Activated T-cell treated with anti-CD3 and anti-CD28 coated beads, Interleukin-2, amount 50 U/mL, for 4 hours (primary cell): ENCODE measurements around the gene ATP8A2. TPM values are rescaled to one million over a fixed set of nuclear protein-coding genes. Genes with fewer than 3 reads are reported as not detected.
"Not testable (repeated sequence)": the region's sequence is repeated elsewhere in the genome, so short reads cannot be mapped to it uniquely, and the experiment has no call there.

ENCODE experiments used
- ATAC-seq, 2 donors: fragments of 200-7000 bp; cut with Tn5 transposase; one replicate each; pipeline ENCODE4 v1.10.0; 2021
- DNase-seq: peaks from one replicate; pipeline ENCODE4 v3.0.0-alpha.2; 2020
- H3K27me3 Mint-ChIP-seq: one replicate; pipeline ENCODE4 v1.8.0; 2021; ENCODE audit warnings: low read depth, mixed read lengths
- H3K36me3 Mint-ChIP-seq: one replicate; pipeline ENCODE4 v1.8.0; 2022; ENCODE audit warnings: mixed read lengths; ENCODE audit not compliant: insufficient read depth
- H3K4me1 Mint-ChIP-seq: one replicate; pipeline ENCODE4 v1.8.0; 2021; ENCODE audit warnings: low read depth, mixed read lengths
- H3K4me3 Mint-ChIP-seq: one replicate; pipeline ENCODE4 v1.8.0; 2021; ENCODE audit warnings: mild to moderate bottlenecking, moderate library complexity, mixed read lengths
- H3K9me3 Mint-ChIP-seq: one replicate; pipeline ENCODE4 v1.8.0; 2021; ENCODE audit warnings: mixed read lengths
- total RNA-seq, 3 donors: library from RNA; stranded (reverse); gene quantifications; one replicate each; pipeline ENCODE4 v1.2.1, GENCODE V29; 2021

The ATP8A2 gene
- total RNA-seq = under 1 TPM; 0.22 to 0.56 (median 0.50) TPM

DNA sequence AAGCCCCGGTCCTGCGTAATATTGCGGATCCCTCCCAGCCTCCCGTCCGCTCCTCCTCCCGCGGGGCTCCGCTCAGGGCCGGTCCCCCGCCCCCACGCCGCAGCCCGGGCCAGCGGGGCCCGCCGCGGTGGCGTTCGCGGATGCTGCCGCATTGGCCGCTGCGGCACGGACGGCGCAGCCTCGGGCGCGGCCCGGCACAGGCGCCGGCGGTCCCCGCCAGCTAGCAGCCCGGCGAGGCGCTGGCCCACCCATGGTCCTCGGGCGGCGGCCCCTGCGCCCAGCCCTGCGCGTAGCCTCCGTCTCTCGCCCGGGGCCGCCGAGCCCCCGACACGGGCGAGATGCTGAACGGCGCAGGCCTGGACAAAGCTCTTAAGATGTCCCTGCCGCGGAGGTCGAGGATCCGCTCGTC is at the start of gene ATP8A2:
Gene ATP8A2 (plus strand): TSS at position 100 of the 409 bp plus-strand sequence. CDS start 239 bp downstream, at position 339.
- H3K9me3 Mint-ChIP-seq = no peaks in the 10 kb centered on the region
- DNase-seq (no peak), ATAC-seq (peak; percentile 44 to 52)
- peaks cover 63% of the 10 kb centered on the region for H3K27me3 Mint-ChIP-seq
- H3K4me3 Mint-ChIP-seq = peak within 1 kb of the TSS; percentile 44
- H3K4me1 Mint-ChIP-seq = peaks cover 6% of the 10 kb centered on the region
- no peaks in the 10 kb centered on the region for H3K36me3 Mint-ChIP-seq

GRCh38 chr13:25324100-25324499 is 47.7 kb upstream of the ATP8A2 start:
- ATAC-seq (no peak), DNase-seq (no peak)
- H3K36me3 Mint-ChIP-seq = peaks cover 25% of the 10 kb centered on the region
- H3K4me3 Mint-ChIP-seq = no peak overlapping the region
- no peaks in the 10 kb centered on the region for H3K4me1 Mint-ChIP-seq
- H3K9me3 Mint-ChIP-seq = no peaks in the 10 kb centered on the region
- H3K27me3 Mint-ChIP-seq = no peaks in the 10 kb centered on the region

DNA sequence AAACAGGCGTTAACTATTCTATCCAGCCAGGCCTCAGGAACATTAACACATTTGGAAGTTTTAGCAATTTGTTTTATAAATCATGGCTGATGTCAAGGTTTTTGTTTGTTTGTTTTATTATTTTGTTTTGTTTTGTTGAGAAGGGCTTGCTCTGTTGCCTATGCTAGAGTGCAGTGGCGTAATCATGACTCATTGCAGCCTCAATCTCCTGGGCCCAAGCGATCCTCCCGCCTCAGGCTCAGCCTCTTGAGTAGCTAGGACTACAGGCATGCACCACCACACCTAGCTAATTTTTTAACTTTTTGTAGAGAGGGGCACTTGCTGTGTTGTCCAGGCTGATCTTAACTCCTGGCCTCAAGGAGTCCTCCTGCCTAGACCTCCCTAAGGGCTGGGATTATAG is 42.1 kb upstream of the ATP8A2 start:
- H3K4me3 Mint-ChIP-seq = no peak overlapping the region
- no peaks in the 10 kb centered on the region for H3K9me3 Mint-ChIP-seq
- DNase-seq (no peak), ATAC-seq (no peak)
- H3K36me3 Mint-ChIP-seq = peaks cover 44% of the 10 kb centered on the region
- no peaks in the 10 kb centered on the region for H3K4me1 Mint-ChIP-seq
- no peaks in the 10 kb centered on the region for H3K27me3 Mint-ChIP-seq

GRCh38 chr13:25330541-25330940 is 41.2 kb upstream of the ATP8A2 start:
- H3K36me3 Mint-ChIP-seq = peaks cover 42% of the 10 kb centered on the region
- ATAC-seq (no peak), DNase-seq (no peak)
- H3K4me3 Mint-ChIP-seq = no peak overlapping the region
- H3K27me3 Mint-ChIP-seq = no peaks in the 10 kb centered on the region
- no peaks in the 10 kb centered on the region for H3K9me3 Mint-ChIP-seq
- H3K4me1 Mint-ChIP-seq = no peaks in the 10 kb centered on the region

- peaks cover 24% of the 10 kb centered on the region for H3K36me3 Mint-ChIP-seq
- DNase-seq (no peak), ATAC-seq (no peak)
- H3K27me3 Mint-ChIP-seq = no peaks in the 10 kb centered on the region
- no peaks in the 10 kb centered on the region for H3K4me1 Mint-ChIP-seq
- H3K9me3 Mint-ChIP-seq = no peaks in the 10 kb centered on the region
- H3K4me3 Mint-ChIP-seq = no peak overlapping the region
These were observed 35.9 kb upstream of the ATP8A2 start for GRCh38 chr13:25335856-25336255.

- H3K36me3 Mint-ChIP-seq = peaks cover 3% of the 10 kb centered on the region
- no peaks in the 10 kb centered on the region for H3K9me3 Mint-ChIP-seq
- no peak for DNase-seq
- ATAC-seq = no peak
- no peaks in the 10 kb centered on the region for H3K27me3 Mint-ChIP-seq
- H3K4me1 Mint-ChIP-seq = no peaks in the 10 kb centered on the region
- no peak overlapping the region for H3K4me3 Mint-ChIP-seq
These were observed 26.2 kb upstream of the ATP8A2 start for GRCh38 chr13:25345576-25345975.

- DNase-seq (no peak), ATAC-seq (no peak)
- H3K9me3 Mint-ChIP-seq = no peaks in the 10 kb centered on the region
- H3K4me3 Mint-ChIP-seq = no peak overlapping the region
- peaks cover 1% of the 10 kb centered on the region for H3K27me3 Mint-ChIP-seq
- peaks cover 3% of the 10 kb centered on the region for H3K36me3 Mint-ChIP-seq
- H3K4me1 Mint-ChIP-seq = no peaks in the 10 kb centered on the region
These were observed 24.6 kb upstream of the ATP8A2 start for GRCh38 chr13:25347151-25347550.

DNA sequence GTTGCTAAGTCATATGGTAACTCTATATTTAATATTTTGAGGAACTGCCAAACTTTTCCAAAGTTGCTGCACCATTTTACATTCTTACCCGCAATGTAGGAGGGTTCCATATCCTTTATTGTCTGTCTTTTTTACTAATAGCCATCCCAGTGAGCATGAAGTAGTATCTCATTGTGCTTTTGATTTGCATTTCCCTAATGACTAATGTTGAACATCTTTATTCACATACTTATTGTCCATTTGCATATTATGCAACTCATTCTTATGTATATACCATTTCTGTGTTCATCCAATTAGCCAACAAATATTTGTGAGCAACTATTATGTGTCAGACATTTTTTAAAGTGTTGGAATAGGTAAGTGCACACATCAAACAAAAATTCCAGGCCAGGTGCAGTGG is 20.4 kb upstream of the ATP8A2 start:
- peaks cover 26% of the 10 kb centered on the region for H3K27me3 Mint-ChIP-seq
- ATAC-seq = no peak
- H3K9me3 Mint-ChIP-seq = no peaks in the 10 kb centered on the region
- DNase-seq = no peak
- no peaks in the 10 kb centered on the region for H3K4me1 Mint-ChIP-seq
- no peaks in the 10 kb centered on the region for H3K36me3 Mint-ChIP-seq
- no peak overlapping the region for H3K4me3 Mint-ChIP-seq

DNA sequence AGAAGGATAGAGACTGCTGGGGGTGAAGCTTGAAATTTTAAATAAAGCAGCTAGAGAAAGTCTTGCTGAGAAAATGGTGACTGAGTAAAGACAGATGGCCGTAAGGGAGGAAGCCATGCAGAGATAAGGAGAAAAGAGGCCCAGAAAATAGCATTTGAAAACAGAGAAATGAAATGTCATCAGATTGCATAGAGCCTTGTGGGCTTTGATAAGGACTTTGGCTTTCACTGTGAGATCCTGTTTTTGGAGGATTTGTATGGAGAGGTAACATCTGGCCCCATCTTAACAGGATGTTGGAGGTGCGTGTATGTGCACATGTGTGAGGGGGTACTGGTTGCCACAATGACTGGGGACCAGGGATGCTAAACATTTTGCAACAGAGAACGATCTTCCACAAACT is 19.5 kb upstream of the ATP8A2 start:
- peaks cover 32% of the 10 kb centered on the region for H3K27me3 Mint-ChIP-seq
- ATAC-seq = no peak
- no peak for DNase-seq
- H3K9me3 Mint-ChIP-seq = no peaks in the 10 kb centered on the region
- H3K4me1 Mint-ChIP-seq = no peaks in the 10 kb centered on the region
- H3K4me3 Mint-ChIP-seq = no peak overlapping the region
- H3K36me3 Mint-ChIP-seq = no peaks in the 10 kb centered on the region

DNA sequence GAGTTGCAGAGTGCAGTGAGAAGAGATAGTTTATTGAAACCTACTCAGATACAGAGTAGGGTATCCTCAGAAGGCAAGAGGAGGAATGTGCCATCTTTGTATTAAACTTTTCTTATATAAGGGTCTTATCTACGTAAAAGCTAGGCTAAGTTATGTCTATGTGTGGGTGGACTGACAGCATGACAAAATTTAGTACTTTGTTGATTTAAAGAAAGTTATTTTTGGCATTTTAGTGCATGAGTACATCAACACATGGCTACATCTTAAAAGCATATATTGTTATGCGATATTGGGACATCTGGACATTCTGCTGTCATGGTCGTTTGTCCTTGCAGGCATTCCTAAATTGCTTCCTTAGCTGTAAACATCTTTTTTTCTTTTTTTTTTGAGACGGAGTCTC is 19.0 kb upstream of the ATP8A2 start:
- DNase-seq (no peak), ATAC-seq (no peak)
- H3K27me3 Mint-ChIP-seq = peaks cover 34% of the 10 kb centered on the region
- no peak overlapping the region for H3K4me3 Mint-ChIP-seq
- no peaks in the 10 kb centered on the region for H3K36me3 Mint-ChIP-seq
- H3K4me1 Mint-ChIP-seq = no peaks in the 10 kb centered on the region
- H3K9me3 Mint-ChIP-seq = no peaks in the 10 kb centered on the region

DNA sequence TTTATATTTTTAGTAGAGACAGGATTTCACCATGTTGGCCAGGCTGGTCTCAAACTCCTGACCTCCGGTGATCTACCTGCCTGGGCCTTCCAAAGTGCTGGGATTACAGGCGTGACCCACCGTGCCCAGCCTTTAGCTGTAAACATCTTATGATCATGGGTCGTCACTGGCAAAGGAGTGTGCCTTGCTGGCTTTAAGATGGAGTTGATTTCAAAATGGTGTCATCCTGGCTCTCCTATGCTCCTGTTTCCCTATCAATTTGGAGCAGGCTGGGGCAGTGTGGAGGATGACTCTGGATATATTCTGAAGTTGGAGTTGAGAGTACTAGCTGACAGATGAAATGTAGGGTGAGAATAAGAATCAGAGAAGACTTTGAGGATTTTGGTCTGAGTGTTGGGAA is 18.4 kb upstream of the ATP8A2 start:
- H3K27me3 Mint-ChIP-seq = peaks cover 37% of the 10 kb centered on the region
- no peaks in the 10 kb centered on the region for H3K4me1 Mint-ChIP-seq
- H3K9me3 Mint-ChIP-seq = no peaks in the 10 kb centered on the region
- no peaks in the 10 kb centered on the region for H3K36me3 Mint-ChIP-seq
- DNase-seq (no peak), ATAC-seq (no peak)
- no peak overlapping the region for H3K4me3 Mint-ChIP-seq

DNA sequence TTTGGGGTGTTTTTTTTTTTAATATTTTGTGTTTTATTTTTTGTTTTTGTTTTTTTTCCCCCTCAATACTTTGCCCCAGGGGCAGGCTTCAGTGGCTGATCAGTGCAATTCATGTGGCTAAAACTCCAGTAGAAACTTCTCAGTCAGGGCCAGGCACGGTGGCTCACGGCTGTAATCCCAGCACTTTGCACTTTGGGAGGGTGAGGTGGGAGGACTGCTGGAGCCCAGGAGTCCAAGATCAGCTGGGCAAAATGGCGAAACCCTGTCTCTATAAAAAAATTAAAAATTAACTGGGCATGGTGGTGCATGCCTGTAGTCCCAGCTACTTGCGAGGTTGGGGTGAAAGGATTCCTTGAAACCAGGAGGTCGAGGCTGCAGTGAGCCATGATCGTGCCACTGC is 17.4 kb upstream of the ATP8A2 start:
- Mint-ChIP-seq H3K4me3 (no peak overlapping the region), H3K27me3 (peaks cover 37% of the 10 kb centered on the region), H3K4me1 (no peaks in the 10 kb centered on the region), H3K36me3 (no peaks in the 10 kb centered on the region), H3K9me3 (no peaks in the 10 kb centered on the region)
- ATAC-seq (no peak), DNase-seq (no peak)

- not testable (repeated sequence) for H3K36me3 Mint-ChIP-seq, DNase-seq, H3K9me3 Mint-ChIP-seq, ATAC-seq, H3K4me3 Mint-ChIP-seq, H3K4me1 Mint-ChIP-seq
- peaks cover 25% of the 10 kb centered on the region for H3K27me3 Mint-ChIP-seq
These were observed 11.3 kb upstream of the ATP8A2 start for GRCh38 chr13:25360443-25360842.

DNA sequence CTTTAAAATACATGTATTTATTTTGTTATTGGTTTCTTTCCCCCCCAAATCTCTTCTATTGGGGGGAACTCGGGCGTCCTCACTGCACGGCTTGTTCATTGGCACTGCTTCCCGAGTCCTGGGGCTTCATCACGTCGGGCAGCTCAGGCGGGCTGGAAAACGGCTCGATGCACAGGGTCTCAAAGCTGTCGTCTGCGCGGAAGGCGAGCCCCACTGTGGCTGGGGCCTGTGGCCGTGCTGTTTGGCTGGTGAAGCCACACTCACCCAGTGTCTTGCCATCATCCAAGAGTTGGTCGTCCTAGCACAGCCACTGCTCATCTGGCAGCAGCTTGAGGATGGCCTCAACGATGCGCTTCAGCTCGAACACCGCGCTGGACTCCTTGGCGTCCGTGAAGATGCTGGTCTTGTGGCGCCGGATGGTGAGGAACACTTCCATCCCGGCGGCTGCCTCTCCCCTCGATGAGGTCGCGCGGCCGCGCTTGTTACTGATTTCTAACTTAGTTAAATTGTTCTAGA is 6.0 kb upstream of the ATP8A2 start:
- ATAC-seq (no peak), DNase-seq (no peak)
- Mint-ChIP-seq H3K36me3 (no peaks in the 10 kb centered on the region), H3K4me1 (no peaks in the 10 kb centered on the region), H3K9me3 (no peaks in the 10 kb centered on the region), H3K4me3 (no peak overlapping the region), H3K27me3 (peaks cover 31% of the 10 kb centered on the region)

DNA sequence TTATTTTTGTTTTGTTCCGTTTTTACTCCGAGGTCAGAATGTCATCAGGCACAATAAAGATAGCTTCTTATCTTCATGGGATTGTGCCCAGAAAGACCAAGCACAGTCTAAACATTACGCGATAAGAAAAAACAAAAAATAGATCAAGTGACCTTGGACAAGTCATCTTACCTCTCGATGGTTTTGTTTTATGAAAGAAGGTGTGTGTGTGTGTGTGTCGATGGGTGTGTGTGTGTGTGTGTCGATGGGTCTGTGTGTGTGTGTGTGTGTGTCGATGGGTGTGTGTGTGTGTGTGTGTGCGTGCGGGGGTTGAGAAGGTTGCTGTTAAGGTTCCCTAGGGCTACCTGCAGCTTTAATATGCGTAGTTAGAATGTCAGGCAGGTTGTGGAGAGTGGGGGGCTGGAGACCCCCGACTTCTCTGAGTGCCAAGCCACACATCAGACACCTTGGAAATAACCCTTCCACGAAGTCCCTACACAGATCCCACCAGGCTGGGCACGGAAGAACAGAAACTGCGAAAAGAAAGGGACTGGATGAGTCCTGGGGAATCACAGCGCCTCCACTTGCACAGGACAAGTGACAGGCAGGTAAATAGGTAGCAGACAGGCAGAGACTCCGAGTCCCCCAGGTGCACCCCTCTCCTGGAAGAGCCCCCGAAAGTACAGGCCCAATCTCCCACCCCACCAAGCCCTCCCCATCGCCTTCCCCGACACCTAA is 458 bp upstream of the ATP8A2 start:
- Mint-ChIP-seq H3K4me1 (peaks cover 6% of the 10 kb centered on the region), H3K4me3 (peak overlapping the region; percentile 44), H3K9me3 (no peaks in the 10 kb centered on the region), H3K36me3 (no peaks in the 10 kb centered on the region), H3K27me3 (peaks cover 66% of the 10 kb centered on the region)
- DNase-seq (no peak), ATAC-seq (peak in 1 of 2 donors; percentile 12)
